Loucy (cell line): ENCODE data around the gene SMPD2.
A peak's percentile ranks its signal among the peaks of the same experiment; 100 is the strongest.

Experiments
- H2AFZ ChIP-seq: fragments of 200-600 bp; sonication (generic); 2 replicates; pipeline ENCODE4 v1.6.0; 2016; ENCODE audit warnings: antibody characterized with exemption, mild to moderate bottlenecking, low read length, moderate library complexity
- H3F3A ChIP-seq: fragments of 200-600 bp; 2 replicates; pipeline ENCODE4 v1.6.0; 2016; ENCODE audit warnings: antibody characterized with exemption, low read depth, mild to moderate bottlenecking
- H3K27me3 ChIP-seq: fragments of 200-600 bp; sonication (generic); 2 replicates; pipeline ENCODE4 v1.6.1; 2014; ENCODE audit warnings: low read length, mild to moderate bottlenecking; ENCODE audit not compliant: insufficient read depth, poor library complexity, severe bottlenecking
- H3K36me3 ChIP-seq: fragments of 200-600 bp; sonication (generic); 2 replicates; pipeline ENCODE4 v1.6.1; 2016; ENCODE audit warnings: low read length; ENCODE audit not compliant: insufficient read depth
- H3K4me1 ChIP-seq: fragments of 200-600 bp; sonication (generic); 2 replicates; pipeline ENCODE4 v1.5.1; 2014; ENCODE audit warnings: low read length, mild to moderate bottlenecking; ENCODE audit not compliant: insufficient read depth, poor library complexity, severe bottlenecking
- H3K4me2 ChIP-seq: fragments of 200-600 bp; sonication (generic); 2 replicates; pipeline ENCODE4 v1.6.0; 2014; ENCODE audit warnings: antibody characterized with exemption, low read length, low read depth, mild to moderate bottlenecking; ENCODE audit not compliant: poor library complexity, severe bottlenecking
- H3K4me3 ChIP-seq: fragments of 200-600 bp; sonication (generic); 2 replicates; pipeline ENCODE4 v1.5.1; 2014; ENCODE audit warnings: low read length, mild to moderate bottlenecking, mixed read lengths; ENCODE audit not compliant: poor library complexity, severe bottlenecking
- H3K79me2 ChIP-seq: fragments of 200-600 bp; sonication (generic); 2 replicates; pipeline ENCODE4 v1.6.1; 2014; ENCODE audit warnings: low read length; ENCODE audit not compliant: insufficient read depth
- H3K9ac ChIP-seq: fragments of 200-600 bp; sonication (generic); 2 replicates; pipeline ENCODE4 v1.6.0; 2014; ENCODE audit warnings: mild to moderate bottlenecking, low read depth, low read length, moderate library complexity; ENCODE audit not compliant: poor library complexity, severe bottlenecking
- H3K9me2 ChIP-seq: fragments of 200-600 bp; sonication (generic); replicated peaks from 2 replicates; pipeline ENCODE4 v1.6.1; 2016; ENCODE audit warnings: low read depth, low read length, mixed read lengths
- H3K9me3 ChIP-seq: fragments of 200-600 bp; sonication (generic); 2 replicates; pipeline ENCODE4 v1.6.1; 2014; ENCODE audit warnings: mild to moderate bottlenecking, antibody characterized with exemption, low read length, low read depth; ENCODE audit not compliant: insufficient read depth
- H4K20me1 ChIP-seq: fragments of 200-600 bp; sonication (generic); 2 replicates; pipeline ENCODE4 v1.6.0; 2014; ENCODE audit warnings: antibody characterized with exemption, low read length, mild to moderate bottlenecking; ENCODE audit not compliant: insufficient read depth, poor library complexity, severe bottlenecking
- EZH2phosphoT487 ChIP-seq: fragments of 200-600 bp; IDR thresholded peaks from 2 replicates; pipeline ENCODE4 v1.6.1; 2018; ENCODE audit warnings: antibody characterized with exemption, mild to moderate bottlenecking, moderate library complexity, borderline replicate concordance
- TF ChIP-seq, protein P1 (sequence below): fragments of 200-600 bp; sonication (generic); conservative IDR thresholded peaks from 2 replicates; pipeline ENCODE4 v1.5.1; 2014; ENCODE audit warnings: mild to moderate bottlenecking, antibody characterized with exemption, low read length

Gene SMPD2

DNA sequence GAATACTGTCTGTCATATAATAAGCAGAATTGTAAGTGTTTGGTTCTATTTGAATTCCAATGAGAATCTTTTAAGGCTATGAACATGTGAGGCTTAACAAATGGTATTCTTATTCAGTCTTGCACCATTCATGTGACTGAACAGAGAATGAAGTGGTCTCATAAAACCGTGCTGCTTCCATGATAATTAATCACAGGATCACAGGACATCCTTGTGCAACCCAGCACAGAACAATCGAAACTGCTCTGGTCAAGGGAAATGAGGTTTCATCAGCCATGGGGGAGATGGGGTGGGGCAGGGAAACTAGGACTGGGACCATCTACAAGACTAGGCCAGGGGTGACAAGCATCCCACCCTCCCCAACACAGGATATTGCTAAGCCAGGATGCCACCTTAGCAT is 6.1 kb upstream of the SMPD2 start:
- TF ChIP-seq EZH2phosphoT487 = no peak
- TF ChIP-seq, protein P1, sequence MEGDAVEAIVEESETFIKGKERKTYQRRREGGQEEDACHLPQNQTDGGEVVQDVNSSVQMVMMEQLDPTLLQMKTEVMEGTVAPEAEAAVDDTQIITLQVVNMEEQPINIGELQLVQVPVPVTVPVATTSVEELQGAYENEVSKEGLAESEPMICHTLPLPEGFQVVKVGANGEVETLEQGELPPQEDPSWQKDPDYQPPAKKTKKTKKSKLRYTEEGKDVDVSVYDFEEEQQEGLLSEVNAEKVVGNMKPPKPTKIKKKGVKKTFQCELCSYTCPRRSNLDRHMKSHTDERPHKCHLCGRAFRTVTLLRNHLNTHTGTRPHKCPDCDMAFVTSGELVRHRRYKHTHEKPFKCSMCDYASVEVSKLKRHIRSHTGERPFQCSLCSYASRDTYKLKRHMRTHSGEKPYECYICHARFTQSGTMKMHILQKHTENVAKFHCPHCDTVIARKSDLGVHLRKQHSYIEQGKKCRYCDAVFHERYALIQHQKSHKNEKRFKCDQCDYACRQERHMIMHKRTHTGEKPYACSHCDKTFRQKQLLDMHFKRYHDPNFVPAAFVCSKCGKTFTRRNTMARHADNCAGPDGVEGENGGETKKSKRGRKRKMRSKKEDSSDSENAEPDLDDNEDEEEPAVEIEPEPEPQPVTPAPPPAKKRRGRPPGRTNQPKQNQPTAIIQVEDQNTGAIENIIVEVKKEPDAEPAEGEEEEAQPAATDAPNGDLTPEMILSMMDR = no peak
- Histone ChIP-seq H3K4me3 (no peak overlapping the region), H3K79me2 (no peaks in the 10 kb centered on the region), H3K4me1 (no peaks in the 10 kb centered on the region), H3K9ac (no peak overlapping the region), H3K4me2 (no peak overlapping the region), H4K20me1 (no peaks in the 10 kb centered on the region), H2AFZ (no peak overlapping the region), H3K9me2 (no peaks in the 10 kb centered on the region), H3K36me3 (no peaks in the 10 kb centered on the region), H3F3A (no peaks in the 10 kb centered on the region), H3K27me3 (no peaks in the 10 kb centered on the region), H3K9me3 (no peaks in the 10 kb centered on the region)

DNA sequence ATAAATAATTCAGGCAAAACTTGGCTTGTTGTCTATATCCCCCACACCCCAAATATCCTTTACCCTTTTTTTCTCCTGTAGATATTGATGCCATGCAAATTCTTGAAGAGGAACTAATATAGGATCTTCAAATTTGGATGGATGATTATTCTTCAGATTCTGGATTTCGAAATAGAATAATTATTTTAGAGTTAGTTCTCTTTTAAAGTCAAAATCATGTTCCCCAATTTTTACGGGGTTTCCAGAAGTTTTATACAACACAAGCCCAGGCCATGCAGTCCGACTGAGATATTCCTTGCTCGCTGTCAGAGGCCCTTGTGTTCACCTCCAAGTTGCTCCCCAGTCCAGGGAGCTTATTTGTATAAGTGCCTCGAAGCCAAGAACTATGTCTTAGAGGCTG is 4.5 kb upstream of the SMPD2 start:
- Histone ChIP-seq H3K9me3 (no peaks in the 10 kb centered on the region), H4K20me1 (no peaks in the 10 kb centered on the region), H3K36me3 (no peaks in the 10 kb centered on the region), H3K27me3 (no peaks in the 10 kb centered on the region), H3K4me2 (no peak overlapping the region), H3K4me3 (no peak overlapping the region), H3K9me2 (no peaks in the 10 kb centered on the region), H3K4me1 (peaks cover 6% of the 10 kb centered on the region), H2AFZ (no peak overlapping the region), H3K9ac (no peak overlapping the region), H3F3A (no peaks in the 10 kb centered on the region), H3K79me2 (no peaks in the 10 kb centered on the region)
- no peak for TF ChIP-seq EZH2phosphoT487
- TF ChIP-seq, protein P1 = no peak

DNA sequence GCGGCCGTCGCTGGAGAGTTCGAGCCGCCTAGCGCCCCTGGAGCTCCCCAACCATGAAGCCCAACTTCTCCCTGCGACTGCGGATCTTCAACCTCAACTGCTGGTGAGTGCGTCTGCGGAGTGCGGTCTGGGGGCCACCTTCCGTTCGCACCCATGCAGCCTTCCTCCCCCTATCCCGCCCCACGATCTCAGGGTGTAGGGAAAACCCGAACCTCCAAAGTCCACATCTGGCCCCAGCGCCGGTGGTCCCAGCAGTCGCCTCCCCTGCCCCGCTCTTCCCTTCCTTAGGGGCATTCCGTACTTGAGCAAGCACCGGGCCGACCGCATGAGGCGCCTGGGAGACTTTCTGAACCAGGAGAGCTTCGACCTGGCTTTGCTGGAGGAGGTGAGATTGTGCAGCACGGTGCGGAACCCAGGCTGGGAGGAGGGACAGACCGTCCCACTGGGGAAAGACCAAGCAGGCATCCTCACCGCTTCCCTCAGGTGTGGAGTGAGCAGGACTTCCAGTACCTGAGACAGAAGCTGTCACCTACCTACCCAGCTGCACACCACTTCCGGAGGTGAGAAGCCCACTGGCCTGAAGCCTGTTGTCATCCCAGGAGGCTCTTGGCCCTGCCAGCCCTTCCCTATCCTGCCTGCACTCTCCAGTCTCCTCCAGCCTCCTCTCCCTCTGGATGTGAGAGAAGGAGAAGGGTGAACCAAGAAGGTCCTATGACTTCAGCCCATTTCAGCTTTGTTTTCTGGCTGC is 719 bp downstream of the SMPD2 start:
- Histone ChIP-seq H4K20me1 (peaks cover 3% of the 10 kb centered on the region), H3F3A (no peaks in the 10 kb centered on the region), H3K79me2 (peaks cover 18% of the 10 kb centered on the region), H3K4me3 (peak overlapping the region; percentile 98), H3K27me3 (no peaks in the 10 kb centered on the region), H3K4me2 (peak overlapping the region; percentile 97), H3K9me3 (no peaks in the 10 kb centered on the region), H3K36me3 (peaks cover 24% of the 10 kb centered on the region; the same call in 1 of the 2 replicates), H3K9me2 (no peaks in the 10 kb centered on the region), H3K4me1 (peaks cover 29% of the 10 kb centered on the region), H2AFZ (peak overlapping the region; percentile 97), H3K9ac (peak overlapping the region; percentile 95)
- TF ChIP-seq, protein P1 = peak; percentile 35
- TF ChIP-seq EZH2phosphoT487 = no peak
